ENCODE data around the gene COX11.

DNA sequence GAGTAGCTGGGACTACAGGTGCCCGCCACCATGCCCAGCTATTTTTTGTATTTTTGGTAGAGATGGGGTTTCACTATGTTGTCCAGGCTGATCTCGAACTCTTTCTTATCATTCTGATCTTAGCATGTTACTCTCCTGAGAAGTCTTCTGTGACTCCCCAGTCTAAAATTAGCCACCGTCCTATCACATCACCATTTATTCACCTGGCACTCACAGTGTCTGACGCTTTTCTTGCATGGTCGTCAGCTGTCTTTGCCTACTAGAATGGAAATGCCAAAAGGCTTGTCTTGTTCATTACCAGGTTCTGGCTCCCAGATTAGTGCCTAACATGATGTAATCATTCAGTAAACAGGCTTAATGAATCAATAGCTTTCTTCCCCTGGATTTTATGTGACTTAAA, 44.0 kb downstream of the COX11 start:
- TF ChIP-seq, protein P1, sequence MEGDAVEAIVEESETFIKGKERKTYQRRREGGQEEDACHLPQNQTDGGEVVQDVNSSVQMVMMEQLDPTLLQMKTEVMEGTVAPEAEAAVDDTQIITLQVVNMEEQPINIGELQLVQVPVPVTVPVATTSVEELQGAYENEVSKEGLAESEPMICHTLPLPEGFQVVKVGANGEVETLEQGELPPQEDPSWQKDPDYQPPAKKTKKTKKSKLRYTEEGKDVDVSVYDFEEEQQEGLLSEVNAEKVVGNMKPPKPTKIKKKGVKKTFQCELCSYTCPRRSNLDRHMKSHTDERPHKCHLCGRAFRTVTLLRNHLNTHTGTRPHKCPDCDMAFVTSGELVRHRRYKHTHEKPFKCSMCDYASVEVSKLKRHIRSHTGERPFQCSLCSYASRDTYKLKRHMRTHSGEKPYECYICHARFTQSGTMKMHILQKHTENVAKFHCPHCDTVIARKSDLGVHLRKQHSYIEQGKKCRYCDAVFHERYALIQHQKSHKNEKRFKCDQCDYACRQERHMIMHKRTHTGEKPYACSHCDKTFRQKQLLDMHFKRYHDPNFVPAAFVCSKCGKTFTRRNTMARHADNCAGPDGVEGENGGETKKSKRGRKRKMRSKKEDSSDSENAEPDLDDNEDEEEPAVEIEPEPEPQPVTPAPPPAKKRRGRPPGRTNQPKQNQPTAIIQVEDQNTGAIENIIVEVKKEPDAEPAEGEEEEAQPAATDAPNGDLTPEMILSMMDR (IDR thresholded peaks at IDR 0.05): no peak
- TF ChIP-seq POLR2A (IDR thresholded peaks at IDR 0.05): no peak
